Ishikawa (cell line): ENCODE data around the gene SBF2.

Experiments
- CEBPB ChIP-seq: IDR thresholded peaks from 2 replicates; pipeline ENCODE4 v1.6.1; 2012
- CREB1 ChIP-seq: IDR thresholded peaks from 2 replicates; pipeline ENCODE4 v1.6.1; 2012; ENCODE audit warnings: low read depth
- EGR1 ChIP-seq: IDR thresholded peaks from 2 replicates; pipeline ENCODE4 v1.6.1; 2012
- EP300 ChIP-seq: IDR thresholded peaks from 2 replicates; pipeline ENCODE4 v1.6.1; 2012; ENCODE audit warnings: borderline replicate concordance
- FOXM1 ChIP-seq: IDR thresholded peaks from 2 replicates; pipeline ENCODE4 v1.6.1; 2012; ENCODE audit warnings: low read depth, borderline replicate concordance
- MAX ChIP-seq: IDR thresholded peaks from 2 replicates; pipeline ENCODE4 v1.6.1; 2012
- NFIC ChIP-seq: IDR thresholded peaks from 2 replicates; pipeline ENCODE4 v1.6.1; 2012
- RAD21 ChIP-seq: IDR thresholded peaks from 2 replicates; pipeline ENCODE4 v1.6.1; 2012; ENCODE audit warnings: low read depth
- REST ChIP-seq: IDR thresholded peaks from 2 replicates; pipeline ENCODE4 v1.6.1; 2012; ENCODE audit warnings: low read depth, mild to moderate bottlenecking
- TAF1 ChIP-seq: IDR thresholded peaks from 2 replicates; pipeline ENCODE4 v1.6.1; 2012; ENCODE audit warnings: low read depth, mild to moderate bottlenecking
- TCF12 ChIP-seq: IDR thresholded peaks from 2 replicates; pipeline ENCODE4 v1.6.1; 2012; ENCODE audit warnings: low read depth
- TEAD4 ChIP-seq: IDR thresholded peaks from 2 replicates; pipeline ENCODE4 v1.6.1; 2012
- USF1 ChIP-seq: IDR thresholded peaks from 2 replicates; pipeline ENCODE4 v1.6.1; 2012
- YY1 ChIP-seq: IDR thresholded peaks from 2 replicates; pipeline ENCODE4 v1.6.1; 2012; ENCODE audit warnings: low read depth
- ZBTB7A ChIP-seq: IDR thresholded peaks from 2 replicates; pipeline ENCODE4 v1.6.1; 2012; ENCODE audit warnings: low read depth

Gene SBF2

GRCh38 chr11:10315083-10315482 lies 21.1 kb upstream of the SBF2 start:
- no peak for TF ChIP-seq ZBTB7A
- TF ChIP-seq CREB1: no peak
- TF ChIP-seq CEBPB: no peak
- TF ChIP-seq TAF1: no peak
- TF ChIP-seq USF1: no peak
- TF ChIP-seq EP300: no peak
- TF ChIP-seq REST: no peak
- TF ChIP-seq FOXM1: no peak
- no peak for TF ChIP-seq EGR1
- no peak for TF ChIP-seq TCF12

GRCh38 chr11:10314199-10315072 lies 20.4 kb upstream of the SBF2 start:
- no peak for TF ChIP-seq MAX
- no peak for TF ChIP-seq YY1
- TF ChIP-seq CREB1: peak; percentile 75

GRCh38 chr11:10311802-10312201 lies 17.8 kb upstream of the SBF2 start:
- TF ChIP-seq TCF12 (no peak), MAX (no peak), RAD21 (no peak), TAF1 (no peak), EP300 (no peak), ZBTB7A (no peak), EGR1 (no peak), REST (no peak), CREB1 (no peak), USF1 (no peak), TEAD4 (no peak), FOXM1 (no peak), NFIC (no peak), YY1 (no peak)

GRCh38 chr11:10310301-10310841 lies 16.4 kb upstream of the SBF2 start:
- no peak for TF ChIP-seq TAF1
- no peak for TF ChIP-seq RAD21
- TF ChIP-seq ZBTB7A: no peak
- TF ChIP-seq EP300: no peak
- no peak for TF ChIP-seq CEBPB
- TF ChIP-seq TCF12: no peak
- TF ChIP-seq NFIC: no peak
- no peak for TF ChIP-seq YY1
- no peak for TF ChIP-seq USF1
- no peak for TF ChIP-seq REST
- TF ChIP-seq MAX: no peak
- TF ChIP-seq FOXM1: no peak
- TF ChIP-seq EGR1: no peak
